Activated CD8-positive, alpha-beta memory T cell treated with anti-CD3 and anti-CD28 coated beads for 1 hour (primary cell): ENCODE results near the gene P4HA1.

Source experiments
- DNase-seq, 2 donors: peaks; one replicate each; pipeline ENCODE4 v3.0.0-alpha.2; 2020; ENCODE audit warnings: low read depth in 1 of 2; ENCODE audit errors: extremely low read depth in 1 of 2

Gene P4HA1

DNA sequence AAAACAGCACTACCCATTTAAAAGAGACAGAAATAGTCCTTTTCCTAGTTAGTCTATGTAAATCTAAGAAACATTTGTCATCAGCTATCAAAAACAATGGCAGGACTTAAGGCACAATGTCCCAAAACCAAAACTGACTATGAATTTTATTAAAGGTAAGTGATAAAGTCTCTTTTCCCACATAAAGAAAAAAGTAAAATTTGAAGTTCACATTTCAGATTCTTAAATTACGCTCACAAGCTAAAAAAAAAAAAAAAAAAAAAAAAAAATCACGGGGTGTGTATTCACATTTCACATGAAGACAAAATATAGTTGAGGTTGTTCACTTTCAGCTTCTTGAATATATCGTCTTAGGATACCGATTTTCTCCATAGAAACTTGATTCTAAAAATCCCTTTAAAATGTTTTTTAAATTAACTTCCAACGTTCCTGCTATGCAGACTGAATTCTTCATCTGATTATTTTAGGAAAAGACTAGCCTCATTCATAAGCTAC is 1.6 kb downstream of the P4HA1 start:
- no peak for DNase-seq

- DNase-seq: no peak
Measured at GRCh38 chr10:73093922-73094850, 2.5 kb downstream of the P4HA1 start.

GRCh38 chr10:73092830-73093229 is 3.8 kb downstream of the P4HA1 start:
- no peak for DNase-seq

- no peak for DNase-seq
Measured at GRCh38 chr10:73088304-73088703, 8.4 kb downstream of the P4HA1 start.

DNA sequence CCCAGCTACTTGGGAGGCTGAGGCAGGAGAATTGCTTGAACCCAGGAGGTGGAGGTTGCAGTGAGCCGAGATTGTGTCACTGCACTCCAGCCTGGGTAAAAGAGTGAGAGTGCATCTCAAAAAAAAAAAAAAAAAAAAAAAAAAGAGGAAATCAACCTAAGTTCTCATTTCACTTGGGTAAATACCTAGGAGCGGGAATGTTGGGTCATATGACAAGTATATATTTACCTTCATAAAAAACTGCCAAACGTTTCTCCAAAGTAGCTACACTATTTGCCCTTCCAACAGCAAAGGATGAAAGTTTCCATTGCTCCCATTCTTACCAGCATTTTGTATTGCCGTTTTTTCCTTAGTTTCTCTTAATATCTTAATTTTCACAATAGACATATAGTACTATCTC is 9.8 kb downstream of the P4HA1 start:
- DNase-seq: no peak

DNA sequence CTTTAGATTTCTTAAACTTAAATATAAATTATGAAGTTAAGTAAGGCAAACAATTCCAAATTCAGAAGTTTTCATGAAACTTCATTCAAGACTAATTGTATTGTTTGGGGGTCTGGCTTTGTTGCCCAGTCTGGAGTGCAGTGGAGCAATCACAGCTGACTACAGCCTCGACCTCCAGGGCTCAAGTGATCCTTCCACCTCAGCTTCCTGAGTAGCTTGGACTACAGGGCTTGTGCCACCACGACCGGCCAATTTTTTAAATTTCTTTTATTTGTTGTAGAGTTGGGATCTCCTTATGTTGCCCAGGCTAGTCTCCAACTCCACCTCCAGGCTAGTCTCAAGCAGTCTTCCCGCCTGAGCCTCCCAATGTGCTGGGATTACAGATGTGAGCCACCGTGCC is 12.5 kb downstream of the P4HA1 start:
- DNase-seq: no peak

GRCh38 chr10:73083221-73083620 is 13.4 kb downstream of the P4HA1 start:
- no peak for DNase-seq

DNA sequence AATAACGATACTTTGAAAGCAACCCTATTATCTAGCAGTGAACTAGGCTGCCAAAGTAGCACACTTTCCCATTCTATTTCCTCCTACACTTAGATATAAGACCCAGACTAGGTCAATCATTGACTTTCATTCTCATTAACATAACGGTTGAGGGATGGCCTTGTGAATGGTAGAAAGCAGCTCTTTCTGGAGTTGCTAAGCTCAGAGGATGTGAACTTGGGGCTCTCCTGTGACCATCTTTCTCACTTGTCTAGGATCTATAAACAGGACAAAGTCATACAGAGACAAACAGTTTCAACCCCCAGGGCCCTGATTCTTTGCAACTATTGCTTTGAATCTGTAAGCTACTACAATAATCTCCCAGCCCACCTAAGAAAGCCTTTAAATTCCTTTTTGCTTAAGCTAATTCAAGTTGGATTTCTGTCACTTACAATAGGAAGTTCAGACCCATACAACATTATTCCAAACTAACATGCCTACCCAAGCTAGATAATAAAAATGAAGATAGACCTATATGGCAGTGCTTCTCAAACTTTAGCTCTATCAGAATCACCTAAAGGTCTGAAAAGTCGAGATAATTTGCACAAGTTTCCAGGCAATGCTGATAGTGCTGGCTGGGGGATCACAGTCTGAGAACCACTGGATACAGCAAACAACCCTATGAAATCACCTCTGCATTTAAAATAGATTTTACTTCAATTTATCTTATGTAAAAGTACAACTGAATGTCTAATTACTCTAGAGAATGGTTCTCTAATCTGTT is 16.7 kb downstream of the P4HA1 start:
- no peak for DNase-seq

DNA sequence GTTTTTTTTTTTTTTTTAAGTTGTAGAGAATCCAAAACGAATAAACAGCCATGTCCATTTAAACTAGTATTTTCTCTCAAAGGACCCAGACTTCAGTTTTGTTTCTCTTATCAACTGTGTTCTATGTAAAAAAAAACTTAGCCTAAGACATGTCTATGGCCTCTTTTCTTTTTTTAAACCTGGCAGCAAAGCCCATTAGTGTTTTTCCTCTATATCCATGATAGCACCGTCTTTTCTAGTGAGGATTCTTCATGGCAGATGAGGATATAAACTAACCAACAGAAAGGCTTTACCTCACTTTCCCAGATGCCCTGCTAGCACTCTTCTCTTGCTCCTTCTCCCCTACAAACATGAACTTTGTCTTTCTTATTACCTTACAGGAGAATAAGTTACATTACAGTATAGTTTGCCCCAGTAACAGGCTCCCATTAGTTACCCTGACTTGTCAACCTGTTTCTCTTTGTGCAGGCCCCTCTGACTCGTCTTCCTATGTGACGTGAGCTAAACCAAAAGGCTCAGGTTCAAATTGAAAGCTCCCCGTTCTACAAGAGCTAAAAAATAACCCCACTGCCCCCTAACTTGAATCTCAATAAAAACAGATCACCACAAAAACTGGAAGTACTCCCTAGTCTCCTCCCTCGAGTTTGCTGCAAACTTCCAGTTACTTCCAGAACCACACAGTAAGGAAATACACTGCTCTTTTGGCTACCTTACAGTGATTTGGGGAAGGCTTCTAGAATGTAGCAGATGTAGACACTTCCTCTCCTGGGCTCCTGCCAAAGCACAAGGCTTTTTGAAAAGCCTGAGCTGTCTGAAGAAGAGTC is 20.1 kb downstream of the P4HA1 start:
- DNase-seq: no peak

- DNase-seq: no peak
Measured at GRCh38 chr10:73075829-73076228, 20.8 kb downstream of the P4HA1 start.

DNA sequence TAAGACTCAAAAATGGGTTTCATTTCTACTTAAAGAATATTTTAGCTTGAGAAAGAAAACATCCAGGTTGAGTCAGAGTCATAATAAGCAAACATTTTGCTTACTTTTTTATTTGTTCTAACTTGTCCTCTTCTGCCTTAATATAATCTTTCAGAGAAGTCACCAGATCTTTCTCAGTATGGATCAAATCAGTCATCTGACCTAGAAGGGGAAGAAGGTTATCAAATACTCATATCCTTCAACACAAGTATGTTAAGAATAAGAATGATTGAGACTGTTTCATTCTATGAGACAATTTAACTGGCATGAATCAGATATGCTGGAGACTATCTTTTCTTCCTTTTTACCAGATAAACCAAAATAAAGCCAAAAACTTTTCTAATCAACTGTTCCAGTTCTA is 23.0 kb downstream of the P4HA1 start:
- no peak for DNase-seq

- DNase-seq: no peak
Measured at GRCh38 chr10:73065441-73065840, 31.2 kb downstream of the P4HA1 start.

- no peak for DNase-seq
Measured at GRCh38 chr10:73061743-73062142, 34.9 kb downstream of the P4HA1 start.

DNA sequence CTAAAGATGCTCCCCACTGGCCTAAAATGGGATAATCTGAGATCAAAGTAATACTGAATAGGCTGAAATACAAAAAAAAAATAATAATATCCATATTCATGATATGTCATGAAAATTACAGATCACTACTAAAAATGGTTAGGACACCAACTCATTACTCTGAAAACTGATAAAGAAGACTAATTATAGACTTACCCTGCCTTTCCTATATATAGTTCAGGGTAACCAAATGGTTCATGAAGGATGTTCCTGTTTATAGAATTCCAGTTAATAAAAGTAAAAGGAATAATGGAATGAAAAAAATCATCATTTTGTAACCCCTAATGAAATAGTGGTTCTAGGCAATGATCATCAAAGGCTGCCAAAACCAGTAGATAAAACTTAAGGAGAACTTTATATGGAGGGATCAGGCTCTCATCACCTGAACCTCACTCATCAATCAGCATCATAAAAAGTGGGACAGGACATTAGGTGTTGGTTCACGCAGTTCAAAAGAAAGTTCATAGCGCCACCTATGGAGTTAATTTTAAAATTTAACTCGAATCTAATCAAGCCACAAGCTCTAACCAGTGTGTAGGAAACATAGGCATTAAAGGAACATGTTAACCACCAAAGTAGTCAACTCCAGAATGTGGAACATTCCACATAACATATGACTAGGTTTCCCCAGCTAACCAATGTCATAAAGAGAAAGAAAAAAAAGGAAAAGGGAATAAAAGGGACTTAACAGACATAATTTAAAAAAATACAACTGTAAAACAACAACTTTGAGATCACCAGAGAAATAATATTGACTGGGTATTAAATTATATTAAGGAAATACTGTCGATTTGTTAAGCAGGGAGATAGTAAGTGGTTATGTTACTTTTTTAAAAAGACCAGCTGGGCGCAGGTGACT is 35.7 kb downstream of the P4HA1 start:
- no peak for DNase-seq

DNA sequence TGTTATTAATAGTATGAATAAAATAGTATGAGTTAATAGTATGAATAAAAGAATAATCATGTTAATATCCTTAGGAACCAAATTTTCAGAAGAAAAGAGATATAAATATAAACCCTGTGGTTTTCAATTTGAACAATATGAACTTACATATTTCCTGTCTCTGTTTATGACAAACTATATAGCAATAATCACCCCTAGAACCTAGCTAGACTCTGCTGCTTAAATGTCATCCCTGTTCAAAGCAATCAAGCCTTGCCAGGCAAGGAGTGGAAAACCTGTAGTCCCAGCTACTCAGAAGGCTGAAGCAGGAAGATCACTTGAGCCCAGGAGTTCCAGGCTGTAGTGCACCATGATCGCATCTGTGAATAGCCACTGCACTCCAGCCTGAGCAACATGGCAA is 36.5 kb downstream of the P4HA1 start:
- no peak for DNase-seq

DNA sequence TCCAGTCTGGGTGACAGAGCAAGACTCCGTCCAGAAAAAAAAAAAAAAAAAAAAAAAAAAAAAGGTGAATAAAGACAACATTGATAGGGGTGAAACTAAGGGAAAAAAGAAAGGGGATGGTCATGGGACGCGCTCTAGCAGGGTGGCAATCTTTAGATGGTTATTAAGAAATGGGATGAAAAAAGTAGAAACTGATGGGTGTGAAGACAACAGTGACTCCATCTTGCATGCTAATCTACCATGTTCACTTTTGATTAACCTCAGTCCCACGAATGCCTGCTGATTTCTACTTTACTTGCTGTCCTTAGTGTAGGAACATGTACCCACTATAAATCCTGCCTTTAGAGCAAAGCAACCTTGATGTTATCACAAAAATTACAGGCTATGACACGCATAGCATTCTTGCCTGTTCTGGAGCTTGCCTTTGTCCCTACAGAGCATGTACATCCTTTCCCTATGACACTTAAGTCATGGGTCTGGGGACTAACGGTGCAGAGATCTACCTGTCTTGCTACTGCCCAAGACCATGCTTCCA is 38.5 kb downstream of the P4HA1 start:
- DNase-seq: no peak

DNA sequence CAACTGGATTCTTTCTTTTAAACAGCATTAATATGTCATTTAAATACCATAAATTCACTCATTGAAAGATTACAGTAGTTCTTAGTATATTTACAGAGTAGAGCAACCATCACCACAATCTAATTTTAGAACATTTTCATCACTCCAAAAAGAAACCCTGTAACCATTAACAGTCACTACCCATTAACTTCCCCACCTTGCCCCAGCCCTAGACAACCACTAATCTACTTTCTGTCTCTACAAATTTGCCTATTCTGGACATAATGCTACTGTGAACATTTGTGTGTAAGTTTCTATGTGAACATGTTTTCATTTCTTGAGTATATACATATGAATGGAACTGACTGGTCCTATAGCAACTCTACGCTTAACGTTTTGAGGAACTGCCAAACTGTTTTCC is 42.4 kb downstream of the P4HA1 start:
- no peak for DNase-seq

- DNase-seq: no peak
Measured at GRCh38 chr10:73053275-73053674, 43.4 kb downstream of the P4HA1 start.

GRCh38 chr10:73044378-73045285 is 52.0 kb downstream of the P4HA1 start:
- DNase-seq: no peak
